Trophoblast cell (in vitro differentiated cells and primary cell): ENCODE data around the gene GABRA4.

ENCODE experiments used
- DNase-seq, 2 donors: peaks; one replicate each; pipeline ENCODE4 v3.0.0-alpha.2; 2016
- H2AFZ ChIP-seq: 2 replicates; pipeline ENCODE4 v1.6.1; 2013; ENCODE audit warnings: low read length, moderate library complexity, mild to moderate bottlenecking; ENCODE audit not compliant: insufficient read depth, poor library complexity
- H2AK5ac ChIP-seq: 2 replicates; pipeline ENCODE4 v1.6.1; 2013; ENCODE audit warnings: mild to moderate bottlenecking, low read length
- H2BK120ac ChIP-seq: 2 replicates; pipeline ENCODE4 v1.6.1; 2013; ENCODE audit warnings: low read length, mild to moderate bottlenecking, moderate library complexity; ENCODE audit not compliant: insufficient read depth, poor library complexity
- H2BK12ac ChIP-seq: 2 replicates; pipeline ENCODE4 v1.6.1; 2013; ENCODE audit warnings: mild to moderate bottlenecking, low read length, moderate library complexity
- H2BK5ac ChIP-seq: 2 replicates; pipeline ENCODE4 v1.6.1; 2013; ENCODE audit warnings: low read length, low read depth, moderate library complexity, mild to moderate bottlenecking; ENCODE audit not compliant: poor library complexity
- H3K14ac ChIP-seq: 2 replicates; pipeline ENCODE4 v1.6.1; 2013; ENCODE audit warnings: mild to moderate bottlenecking, low read length
- H3K18ac ChIP-seq: 2 replicates; pipeline ENCODE4 v1.6.1; 2013; ENCODE audit warnings: mild to moderate bottlenecking, low read length
- H3K23ac ChIP-seq: 2 replicates; pipeline ENCODE4 v1.6.1; 2013; ENCODE audit warnings: low read length
- H3K27ac ChIP-seq: 2 replicates; pipeline ENCODE4 v1.5.1; 2013; ENCODE audit warnings: low read depth, mild to moderate bottlenecking, inconsistent platforms, low read length, moderate library complexity
- H3K27me3 ChIP-seq: 2 replicates; pipeline ENCODE4 v1.6.1; 2013; ENCODE audit warnings: inconsistent platforms, mild to moderate bottlenecking, low read length, moderate library complexity; ENCODE audit not compliant: insufficient read depth
- H3K36me3 ChIP-seq, 2 experiments: 1 replicate in 1 of 2; 2 replicates in 1 of 2; pipeline ENCODE4 v1.6.1; 2013; ENCODE audit warnings: low read length in 2 of 2, mild to moderate bottlenecking in 2 of 2, moderate library complexity in 1 of 2; ENCODE audit not compliant: insufficient read depth in 2 of 2, control insufficient read depth in 1 of 2
- H3K4ac ChIP-seq: 2 replicates; pipeline ENCODE4 v1.6.1; 2013; ENCODE audit warnings: low read depth, mild to moderate bottlenecking, low read length, moderate library complexity
- H3K4me1 ChIP-seq, 2 experiments: 1 replicate in 1 of 2; 2 replicates in 1 of 2; pipeline ENCODE4 v1.6.1; 2013; ENCODE audit warnings: low read length in 2 of 2, mild to moderate bottlenecking in 2 of 2, moderate library complexity in 1 of 2; ENCODE audit not compliant: insufficient read depth in 2 of 2, control insufficient read depth in 1 of 2
- H3K4me2 ChIP-seq: 2 replicates; pipeline ENCODE4 v1.6.1; 2013; ENCODE audit warnings: inconsistent platforms, mild to moderate bottlenecking, low read length, moderate library complexity
- H3K4me3 ChIP-seq: 2 replicates; pipeline ENCODE4 v1.5.1; 2013; ENCODE audit warnings: mild to moderate bottlenecking, low read depth, low read length, inconsistent platforms
- H3K79me1 ChIP-seq: one replicate; pipeline ENCODE4 v1.6.1; 2013; ENCODE audit warnings: low read length
- H3K79me2 ChIP-seq: 2 replicates; pipeline ENCODE4 v1.6.1; 2013; ENCODE audit warnings: low read length, mild to moderate bottlenecking; ENCODE audit not compliant: control insufficient read depth, insufficient read depth, poor library complexity
- H3K9ac ChIP-seq: 2 replicates; pipeline ENCODE4 v1.6.1; 2013; ENCODE audit warnings: mild to moderate bottlenecking, low read length
- H3K9me3 ChIP-seq: 2 replicates; pipeline ENCODE4 v1.6.1; 2013; ENCODE audit warnings: low read depth, mild to moderate bottlenecking, control low read depth, inconsistent platforms, low read length; ENCODE audit not compliant: insufficient read depth
- H4K12ac ChIP-seq: 2 replicates; pipeline ENCODE4 v1.6.1; 2013; ENCODE audit warnings: low read depth, mild to moderate bottlenecking, low read length, moderate library complexity
- H4K8ac ChIP-seq: 2 replicates; pipeline ENCODE4 v1.6.1; 2013; ENCODE audit warnings: low read depth, mild to moderate bottlenecking, low read length, moderate library complexity
- H4K91ac ChIP-seq: one replicate; pipeline ENCODE4 v1.6.1; 2013; ENCODE audit warnings: low read depth, mild to moderate bottlenecking, low read length, moderate library complexity
- WGBS: extraction: QIAGEN DNeasy Blood & Tissue Kit; methylation state at CpG from one replicate; pipeline ENCODE4 v1.1.7; 2013; ENCODE audit warnings: missing lambda C conversion rate; ENCODE audit not compliant: insufficient read length, insufficient coverage; ENCODE audit errors: extremely low coverage; 5-methylcytosine and 5-hydroxymethylcytosine counted together

GABRA4 gene

DNA sequence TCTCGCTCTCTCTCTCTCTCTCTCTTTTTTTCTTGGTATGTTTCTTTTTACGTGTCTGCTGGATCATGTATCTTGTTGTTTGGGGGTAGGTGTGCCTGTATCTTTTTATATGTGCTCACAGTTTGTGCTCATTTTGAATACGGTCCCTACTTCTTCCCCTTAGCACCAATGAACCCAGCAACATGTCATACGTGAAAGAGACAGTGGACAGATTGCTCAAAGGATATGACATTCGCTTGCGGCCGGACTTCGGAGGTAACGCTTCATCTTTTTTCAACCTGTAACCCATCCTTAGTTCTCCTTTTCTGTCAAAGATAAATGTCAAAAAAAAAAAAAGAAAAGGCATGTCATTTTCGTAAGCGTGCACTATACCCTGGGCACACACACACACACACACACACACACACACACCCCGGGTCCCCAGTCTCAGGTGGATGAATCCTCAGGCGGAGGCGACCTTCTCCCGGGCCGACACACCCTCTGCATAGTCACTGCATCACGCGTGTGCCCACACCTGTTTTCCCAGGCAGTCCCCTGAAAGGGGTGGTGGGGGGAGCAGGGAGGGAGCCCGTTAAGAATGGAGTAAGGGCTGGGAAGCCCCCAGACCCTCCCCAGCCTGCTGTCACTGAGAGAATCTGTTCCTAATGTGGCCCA lies 38.5 kb upstream of the GABRA4 start:
- Histone ChIP-seq H3K79me2 (no peaks in the 10 kb centered on the region), H3K4me1 (peaks cover 4 to 13% of the 10 kb centered on the region in 2 experiments), H3K27ac (no peak overlapping the region), H3K18ac (no peak overlapping the region), H3K9me3 (no peaks in the 10 kb centered on the region), H2AK5ac (no peak overlapping the region), H2BK5ac (no peak overlapping the region), H4K91ac (no peak overlapping the region), H4K12ac (no peak overlapping the region), H3K4me3 (peak overlapping the region; percentile 74), H3K23ac (no peak overlapping the region), H3K9ac (no peak overlapping the region), H3K79me1 (no peaks in the 10 kb centered on the region), H3K4me2 (peak overlapping the region; percentile 94), H3K27me3 (no peaks in the 10 kb centered on the region), H2BK120ac (no peak overlapping the region), H2AFZ (peak overlapping the region; percentile 66), H2BK12ac (no peak overlapping the region), H3K14ac (no peak overlapping the region), H3K36me3 (no peaks in the 10 kb centered on the region), H3K4ac (no peak overlapping the region), H4K8ac (no peak overlapping the region)
- WGBS, result no CpG with 5 or more reads among the region's 19 CpGs
- peak in 1 of 2 donors; percentile 4 for DNase-seq

DNA sequence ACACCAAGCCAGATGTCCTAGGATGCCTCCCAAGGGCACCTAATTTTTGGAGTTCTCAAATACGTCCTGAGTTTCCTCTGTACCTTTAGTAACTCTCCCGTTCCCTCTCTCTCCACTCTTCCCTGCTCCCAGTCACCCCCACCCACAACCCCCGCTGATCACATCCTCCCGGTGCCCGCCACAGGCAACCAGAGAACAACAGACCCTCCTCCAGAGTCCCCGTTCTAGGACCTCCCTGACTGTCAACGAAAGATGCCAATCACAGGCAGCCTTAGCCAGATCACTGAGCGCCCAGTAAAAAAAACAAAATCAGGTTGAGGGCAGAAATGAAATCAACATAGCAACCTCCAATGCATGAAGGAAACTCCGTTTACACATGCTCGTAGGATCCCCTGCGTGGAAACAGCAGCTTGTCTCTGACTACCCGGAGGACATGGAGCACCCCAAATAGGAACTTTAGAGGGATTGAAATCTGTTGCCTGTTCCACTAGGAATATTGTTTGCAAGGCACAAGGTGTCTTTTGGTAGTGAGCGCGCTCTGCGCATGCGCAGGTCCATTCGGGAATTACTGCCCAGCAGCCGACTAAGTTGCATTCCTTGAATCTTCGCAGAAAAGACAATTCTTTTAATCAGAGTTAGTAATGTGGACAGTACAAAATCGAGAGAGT lies 37.8 kb upstream of the GABRA4 start, which contains the start of gene GABRB1:
TSS of gene GABRB1 (plus strand) at position 557 of the 668 bp plus-strand sequence.
- WGBS, result no CpG with 5 or more reads among the region's 20 CpGs
- H3K4ac ChIP-seq, result no peak within 1 kb of the TSS

GRCh38 chr4:47017494-47017893 lies 24.1 kb upstream of the GABRA4 start:
- Histone ChIP-seq H3K4me3 (no peak overlapping the region), H3K9ac (no peak overlapping the region), H3K27ac (no peak overlapping the region), H3K4me2 (no peak overlapping the region), H3K79me2 (no peaks in the 10 kb centered on the region), H3K4me1 (no peaks in the 10 kb centered on the region), H4K12ac (no peak overlapping the region), H3K4ac (no peak overlapping the region), H3K14ac (no peak overlapping the region), H4K8ac (no peak overlapping the region), H4K91ac (no peak overlapping the region), H3K18ac (no peak overlapping the region), H3K36me3 (no peaks in the 10 kb centered on the region), H3K9me3 (no peaks in the 10 kb centered on the region), H3K27me3 (no peaks in the 10 kb centered on the region), H2AFZ (no peak overlapping the region), H2BK5ac (no peak overlapping the region), H2AK5ac (no peak overlapping the region), H2BK120ac (no peak overlapping the region), H2BK12ac (no peak overlapping the region), H3K23ac (no peak overlapping the region), H3K79me1 (no peaks in the 10 kb centered on the region)
- WGBS, result no CpG with 5 or more reads among the region's 1 CpG
- DNase-seq, result no peak

More for the DNA sequence above, 37.8 kb upstream of the GABRA4 start, which contains the start of gene GABRB1:
- Histone ChIP-seq H3K4me3 (peak within 1 kb of the TSS; percentile 74), H3K27ac (no peak within 1 kb of the TSS), H3K27me3 (no peaks in the 10 kb centered on the region), H2AK5ac (no peak within 1 kb of the TSS), H3K79me2 (no peaks in the 10 kb centered on the region), H3K4me2 (peak within 1 kb of the TSS; percentile 94), H3K9ac (peak within 1 kb of the TSS; percentile 64), H2AFZ (peak within 1 kb of the TSS; percentile 66), H4K91ac (no peak within 1 kb of the TSS), H2BK120ac (no peak within 1 kb of the TSS), H2BK5ac (no peak within 1 kb of the TSS), H3K9me3 (no peaks in the 10 kb centered on the region), H4K12ac (no peak within 1 kb of the TSS), H2BK12ac (no peak within 1 kb of the TSS), H3K23ac (no peak within 1 kb of the TSS), H3K79me1 (no peaks in the 10 kb centered on the region), H3K18ac (no peak within 1 kb of the TSS), H3K14ac (no peak within 1 kb of the TSS), H3K4me1 (peaks cover 4 to 13% of the 10 kb centered on the region in 2 experiments), H3K36me3 (no peaks in the 10 kb centered on the region), H4K8ac (no peak within 1 kb of the TSS)
- DNase-seq, result peak; percentile 28 to 59

GRCh38 chr4:47017081-47017480 lies 23.7 kb upstream of the GABRA4 start:
- H3K79me1 ChIP-seq, result no peaks in the 10 kb centered on the region
- H3K9ac ChIP-seq, result no peak overlapping the region
- H2AFZ ChIP-seq, result no peak overlapping the region
- H3K4ac ChIP-seq, result no peak overlapping the region
- H3K4me1 ChIP-seq, result no peaks in the 10 kb centered on the region
- H4K8ac ChIP-seq, result no peak overlapping the region
- H2AK5ac ChIP-seq, result no peak overlapping the region
- H3K4me3 ChIP-seq, result no peak overlapping the region
- no peak overlapping the region for H3K4me2 ChIP-seq
- H3K18ac ChIP-seq, result no peak overlapping the region
- no peaks in the 10 kb centered on the region for H3K79me2 ChIP-seq
- no peak overlapping the region for H3K23ac ChIP-seq
- no peak overlapping the region for H2BK120ac ChIP-seq
- no peak overlapping the region for H2BK12ac ChIP-seq
- no peaks in the 10 kb centered on the region for H3K27me3 ChIP-seq
- H3K27ac ChIP-seq, result no peak overlapping the region
- H3K9me3 ChIP-seq, result no peaks in the 10 kb centered on the region
- no peak overlapping the region for H3K14ac ChIP-seq
- no peak overlapping the region for H4K12ac ChIP-seq
- no CpG with 5 or more reads among the region's 4 CpGs for WGBS
- no peak overlapping the region for H2BK5ac ChIP-seq
- no peak for DNase-seq
- no peak overlapping the region for H4K91ac ChIP-seq
- no peaks in the 10 kb centered on the region for H3K36me3 ChIP-seq
